H9 (cell line): ENCODE data around the gene TNFAIP2. TPM values are rescaled to one million over a fixed set of nuclear protein-coding genes. Genes with fewer than 3 reads are reported as not detected.

Experiments
- DNase-seq: peaks from one replicate; pipeline ENCODE4 v3.0.0-alpha.2; 2017
- H2AFZ ChIP-seq: one replicate; pipeline ENCODE4 v1.6.1; 2013; ENCODE audit warnings: mild to moderate bottlenecking, low read length, control low read depth, moderate library complexity
- H2AK5ac ChIP-seq: 2 replicates; pipeline ENCODE4 v1.6.1; 2013; ENCODE audit warnings: low read length, control low read depth, mixed read lengths; ENCODE audit not compliant: insufficient read length
- H2BK120ac ChIP-seq: one replicate; pipeline ENCODE4 v1.6.1; 2013; ENCODE audit warnings: low read depth, mild to moderate bottlenecking, low read length, control low read depth, inconsistent platforms; ENCODE audit not compliant: poor library complexity, severe bottlenecking
- H2BK12ac ChIP-seq: 2 replicates; pipeline ENCODE4 v1.6.1; 2013; ENCODE audit warnings: low read length, control low read depth, mixed read lengths, low read depth; ENCODE audit not compliant: insufficient read length
- H2BK15ac ChIP-seq: 2 replicates; pipeline ENCODE4 v1.6.1; 2013; ENCODE audit warnings: low read depth, low read length, control low read depth
- H2BK20ac ChIP-seq: one replicate; pipeline ENCODE4 v1.6.1; 2013; ENCODE audit warnings: low read depth, mild to moderate bottlenecking, low read length, control low read depth, inconsistent platforms; ENCODE audit not compliant: poor library complexity, severe bottlenecking
- H2BK5ac ChIP-seq: 2 replicates; pipeline ENCODE4 v1.6.1; 2013; ENCODE audit warnings: low read length, control low read depth, mixed read lengths; ENCODE audit not compliant: insufficient read length
- H3K14ac ChIP-seq: 2 replicates; pipeline ENCODE4 v1.6.1; 2013; ENCODE audit warnings: low read length, control low read depth; ENCODE audit not compliant: insufficient read depth
- H3K18ac ChIP-seq: 2 replicates; pipeline ENCODE4 v1.6.1; 2013; ENCODE audit warnings: low read depth, mild to moderate bottlenecking, mixed read lengths, low read length, control low read depth; ENCODE audit not compliant: insufficient read length
- H3K23ac ChIP-seq: 2 replicates; pipeline ENCODE4 v1.6.1; 2013; ENCODE audit warnings: low read length, control low read depth, mixed read lengths, low read depth; ENCODE audit not compliant: insufficient read length
- H3K23me2 ChIP-seq: 2 replicates; pipeline ENCODE4 v1.6.1; 2013; ENCODE audit warnings: low read depth, mild to moderate bottlenecking, mixed read lengths, low read length, control low read depth; ENCODE audit not compliant: insufficient read length, poor library complexity, severe bottlenecking
- H3K27ac ChIP-seq: 2 replicates; pipeline ENCODE4 v1.5.1; 2013; ENCODE audit warnings: low read length, control low read depth, mixed read lengths, low read depth; ENCODE audit not compliant: insufficient read length
- H3K27me3 ChIP-seq: 2 replicates; pipeline ENCODE4 v1.6.1; 2013; ENCODE audit warnings: low read length, control low read depth, inconsistent platforms; ENCODE audit not compliant: insufficient read depth
- H3K4ac ChIP-seq: 2 replicates; pipeline ENCODE4 v1.6.1; 2013; ENCODE audit warnings: low read depth, mild to moderate bottlenecking, control low read depth, inconsistent platforms, low read length, moderate library complexity
- H3K4me1 ChIP-seq: 2 replicates; pipeline ENCODE4 v1.6.1; 2013; ENCODE audit warnings: low read length, control low read depth, inconsistent platforms; ENCODE audit not compliant: insufficient read depth
- H3K4me2 ChIP-seq: 2 replicates; pipeline ENCODE4 v1.6.1; 2013; ENCODE audit warnings: low read length, control low read depth, mixed read lengths; ENCODE audit not compliant: insufficient read length, insufficient read depth
- H3K56ac ChIP-seq: 2 replicates; pipeline ENCODE4 v1.6.1; 2013; ENCODE audit warnings: low read depth, mild to moderate bottlenecking, mixed read lengths, low read length, control low read depth; ENCODE audit not compliant: insufficient read length
- H3K79me1 ChIP-seq: 2 replicates; pipeline ENCODE4 v1.6.1; 2013; ENCODE audit warnings: low read depth, mild to moderate bottlenecking, moderate library complexity, low read length, control low read depth, inconsistent platforms; ENCODE audit not compliant: insufficient read depth, poor library complexity, severe bottlenecking
- H3K79me2 ChIP-seq: 2 replicates; pipeline ENCODE4 v1.6.1; 2013; ENCODE audit warnings: low read length, control low read depth, inconsistent platforms; ENCODE audit not compliant: insufficient read depth
- H3K9ac ChIP-seq: 2 replicates; pipeline ENCODE4 v1.6.1; 2013; ENCODE audit warnings: low read length, control low read depth, mixed read lengths; ENCODE audit not compliant: insufficient read length; ENCODE audit errors: extremely low read depth
- H3K9me3 ChIP-seq: one replicate; pipeline ENCODE4 v1.6.1; 2013; ENCODE audit warnings: low read depth, low read length, inconsistent platforms; ENCODE audit not compliant: control insufficient read depth
- H3T11ph ChIP-seq: one replicate; pipeline ENCODE4 v1.6.1; 2013; ENCODE audit warnings: mild to moderate bottlenecking, low read length, control low read depth, inconsistent platforms
- H4K20me1 ChIP-seq: one replicate; pipeline ENCODE4 v1.6.1; 2013; ENCODE audit not compliant: control insufficient read depth, insufficient read length, insufficient read depth
- H4K5ac ChIP-seq: 2 replicates; pipeline ENCODE4 v1.6.1; 2013; ENCODE audit warnings: low read depth, mild to moderate bottlenecking, mixed read lengths, low read length, control low read depth; ENCODE audit not compliant: insufficient read length
- H4K8ac ChIP-seq: replicated peaks from 2 replicates; pipeline ENCODE4 v1.6.1; 2013; ENCODE audit warnings: low read length, control low read depth, mixed read lengths, low read depth; ENCODE audit not compliant: insufficient read length
- H4K91ac ChIP-seq: 2 replicates; pipeline ENCODE4 v1.6.1; 2013; ENCODE audit warnings: low read depth, mild to moderate bottlenecking, moderate library complexity, mixed read lengths, low read length, control low read depth; ENCODE audit not compliant: insufficient read length
- H3K27ac Mint-ChIP-seq, 3 experiments: 2 replicates in 2 of 3; 3 replicates in 1 of 3; pipeline ENCODE4 v1.8.0; 2020 to 2021; ENCODE audit warnings: mixed read lengths in 3 of 3, mild to moderate bottlenecking in 1 of 3, moderate library complexity in 1 of 3
- H3K27me3 Mint-ChIP-seq: 2 replicates; pipeline ENCODE4 v1.8.0; 2021; ENCODE audit warnings: low read depth, mild to moderate bottlenecking, moderate library complexity, mixed read lengths
- H3K36me3 Mint-ChIP-seq, 3 experiments: 2 replicates in 2 of 3; 3 replicates in 1 of 3; pipeline ENCODE4 v1.8.0; 2020 to 2021; ENCODE audit warnings: low read depth in 3 of 3, mixed read lengths in 3 of 3; ENCODE audit not compliant: insufficient read depth in 1 of 3
- H3K4me1 Mint-ChIP-seq, 2 experiments: 2 replicates each; pipeline ENCODE4 v1.8.0; 2020; ENCODE audit warnings: mixed read lengths in 2 of 2
- H3K4me3 Mint-ChIP-seq, 2 experiments: 2 replicates in 1 of 2; 3 replicates in 1 of 2; pipeline ENCODE4 v1.8.0; 2020 to 2021; ENCODE audit warnings: mild to moderate bottlenecking in 2 of 2, mixed read lengths in 2 of 2, moderate library complexity in 1 of 2
- H3K9me3 Mint-ChIP-seq, 2 experiments: 2 replicates in 1 of 2; 3 replicates in 1 of 2; pipeline ENCODE4 v1.8.0; 2020; ENCODE audit warnings: mild to moderate bottlenecking in 2 of 2, mixed read lengths in 2 of 2, moderate library complexity in 1 of 2
- WGBS: extraction: QIAGEN DNeasy Blood & Tissue Kit; methylation state at CpG from one replicate; pipeline ENCODE4 v1.1.7; 2013; ENCODE audit warnings: missing lambda C conversion rate, low lambda C conversion rate, mixed read lengths; ENCODE audit not compliant: insufficient read length; ENCODE audit errors: extremely low coverage; 5-methylcytosine and 5-hydroxymethylcytosine counted together
- total RNA-seq: library from RNA; stranded (reverse); gene quantifications from 2 replicates; pipeline ENCODE4 v1.2.1, GENCODE V29; 2021
- TF ChIP-seq, protein P1 (sequence below): fragments of 200-600 bp; sonication (generic); conservative IDR thresholded peaks from 3 replicates; pipeline ENCODE4 v1.8.0; 2021; ENCODE audit warnings: antibody characterized with exemption, mild to moderate bottlenecking

TNFAIP2 gene
- total RNA-seq, 1 experiment from 2014 or later = 29.3 TPM

DNA sequence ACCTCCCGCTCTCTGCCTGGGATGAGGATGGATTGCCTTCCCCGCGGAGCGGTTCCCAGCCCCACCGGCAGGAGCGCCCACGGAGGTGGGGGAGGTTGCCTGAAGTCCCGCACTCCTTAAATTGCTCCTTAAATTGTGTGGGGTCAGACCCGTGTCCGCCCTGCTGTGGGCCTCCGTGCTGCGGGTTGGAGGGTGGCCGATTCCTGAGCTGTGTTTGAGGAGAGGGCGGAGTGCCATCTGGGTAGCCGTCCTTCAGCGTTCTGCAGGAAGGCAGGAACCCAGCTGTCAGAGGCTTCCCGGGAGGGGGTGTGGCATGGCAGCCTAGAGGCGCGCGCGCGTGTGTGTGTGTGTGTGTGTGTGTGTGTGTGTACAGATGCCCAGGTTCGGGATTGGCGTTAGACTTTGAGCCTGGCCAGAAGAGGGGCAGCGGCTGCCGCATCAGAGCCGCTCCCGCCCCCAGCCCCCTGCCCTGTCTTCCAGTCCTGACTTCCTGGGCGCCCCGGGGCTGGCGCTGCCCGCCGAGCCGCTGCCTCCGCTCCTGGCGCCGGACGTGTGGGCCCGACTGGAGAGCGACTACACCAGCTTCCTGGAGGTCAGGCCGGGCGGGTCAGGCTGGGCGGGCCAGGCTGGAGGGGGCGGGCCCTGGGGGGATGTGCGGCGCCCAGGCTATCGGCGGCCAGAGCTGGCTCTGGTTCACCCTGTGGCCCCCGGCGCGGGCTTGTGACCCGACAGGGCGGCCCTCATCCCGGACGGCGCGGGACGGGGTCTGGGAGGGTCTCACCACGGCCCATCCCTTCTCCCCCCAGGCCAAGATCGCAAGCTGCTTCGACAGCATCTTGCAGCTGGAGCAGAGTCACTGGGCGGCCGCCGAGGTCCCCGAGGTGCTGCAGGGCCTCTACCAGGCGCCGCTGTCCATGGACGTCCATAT, 19.5 kb upstream of the TNFAIP2 start:
- Histone ChIP-seq H3K27me3 (no peaks in the 10 kb centered on the region), H3K27ac (no peak overlapping the region)

More for the DNA sequence above, 19.5 kb upstream of the TNFAIP2 start:
- peaks cover 14 to 31% of the 10 kb centered on the region in 2 experiments for H3K4me1 Mint-ChIP-seq
- Histone ChIP-seq H3K79me1 (no peaks in the 10 kb centered on the region), H4K5ac (no peak overlapping the region), H2BK15ac (no peak overlapping the region), H3K56ac (no peak overlapping the region), H3K23me2 (no peaks in the 10 kb centered on the region), H3K18ac (no peak overlapping the region), H2BK120ac (no peak overlapping the region), H3K9ac (no peak overlapping the region), H2AFZ (no peak overlapping the region), H3K14ac (no peak overlapping the region; the same call in 1 of the 2 replicates), H2AK5ac (no peak overlapping the region), H4K8ac (no peak overlapping the region), H3T11ph (no peak overlapping the region), H4K20me1 (no peaks in the 10 kb centered on the region), H3K23ac (no peak overlapping the region), H3K9me3 (no peaks in the 10 kb centered on the region), H3K4me2 (no peak overlapping the region), H2BK5ac (no peak overlapping the region), H3K4ac (no peak overlapping the region), H4K91ac (no peak overlapping the region), H2BK12ac (no peak overlapping the region), H3K79me2 (no peaks in the 10 kb centered on the region), H3K4me1 (no peaks in the 10 kb centered on the region; the same call in 1 of the 2 replicates), H2BK20ac (no peak overlapping the region)
- DNase-seq = peak; percentile 68
- no peaks in the 10 kb centered on the region; a peak in 1 of 7 replicates for H3K36me3 Mint-ChIP-seq
- H3K27ac Mint-ChIP-seq = no peak overlapping the region
- TF ChIP-seq, protein P1, sequence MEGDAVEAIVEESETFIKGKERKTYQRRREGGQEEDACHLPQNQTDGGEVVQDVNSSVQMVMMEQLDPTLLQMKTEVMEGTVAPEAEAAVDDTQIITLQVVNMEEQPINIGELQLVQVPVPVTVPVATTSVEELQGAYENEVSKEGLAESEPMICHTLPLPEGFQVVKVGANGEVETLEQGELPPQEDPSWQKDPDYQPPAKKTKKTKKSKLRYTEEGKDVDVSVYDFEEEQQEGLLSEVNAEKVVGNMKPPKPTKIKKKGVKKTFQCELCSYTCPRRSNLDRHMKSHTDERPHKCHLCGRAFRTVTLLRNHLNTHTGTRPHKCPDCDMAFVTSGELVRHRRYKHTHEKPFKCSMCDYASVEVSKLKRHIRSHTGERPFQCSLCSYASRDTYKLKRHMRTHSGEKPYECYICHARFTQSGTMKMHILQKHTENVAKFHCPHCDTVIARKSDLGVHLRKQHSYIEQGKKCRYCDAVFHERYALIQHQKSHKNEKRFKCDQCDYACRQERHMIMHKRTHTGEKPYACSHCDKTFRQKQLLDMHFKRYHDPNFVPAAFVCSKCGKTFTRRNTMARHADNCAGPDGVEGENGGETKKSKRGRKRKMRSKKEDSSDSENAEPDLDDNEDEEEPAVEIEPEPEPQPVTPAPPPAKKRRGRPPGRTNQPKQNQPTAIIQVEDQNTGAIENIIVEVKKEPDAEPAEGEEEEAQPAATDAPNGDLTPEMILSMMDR = peak; percentile 23; the same call in 2 of the 3 replicates
- H3K9me3 Mint-ChIP-seq = no peaks in the 10 kb centered on the region
- no CpG with 5 or more reads among the region's 68 CpGs for WGBS
- H3K27me3 Mint-ChIP-seq = peaks cover 33% of the 10 kb centered on the region
- peak overlapping the region in 1 of 2 experiments; percentile 62; a peak in 3 of 5 replicates for H3K4me3 Mint-ChIP-seq
